Activated T-cell treated with anti-CD3 and anti-CD28 coated beads, Interleukin-2, amount 50 U/mL, for 24 hours (primary cell): ENCODE data around the gene OR51L1.

Experiments used
- DNase-seq: peaks from one replicate; pipeline ENCODE4 v3.0.0-alpha.2; 2020
- H3K27ac Mint-ChIP-seq: 2 replicates; pipeline ENCODE4 v1.8.0; 2020; ENCODE audit warnings: mild to moderate bottlenecking, mixed read lengths
- H3K27me3 Mint-ChIP-seq: 2 replicates; pipeline ENCODE4 v1.8.0; 2020; ENCODE audit warnings: mixed read lengths
- H3K36me3 Mint-ChIP-seq: 2 replicates; pipeline ENCODE4 v1.8.0; 2020; ENCODE audit warnings: low read depth, mixed read lengths
- H3K4me1 Mint-ChIP-seq: 2 replicates; pipeline ENCODE4 v1.8.0; 2020; ENCODE audit warnings: low read depth, mixed read lengths
- H3K4me3 Mint-ChIP-seq: 2 replicates; pipeline ENCODE4 v1.8.0; 2020; ENCODE audit warnings: mild to moderate bottlenecking, moderate library complexity, mixed read lengths
- H3K9me3 Mint-ChIP-seq: 2 replicates; pipeline ENCODE4 v1.8.0; 2020; ENCODE audit warnings: mixed read lengths

Gene OR51L1

DNA sequence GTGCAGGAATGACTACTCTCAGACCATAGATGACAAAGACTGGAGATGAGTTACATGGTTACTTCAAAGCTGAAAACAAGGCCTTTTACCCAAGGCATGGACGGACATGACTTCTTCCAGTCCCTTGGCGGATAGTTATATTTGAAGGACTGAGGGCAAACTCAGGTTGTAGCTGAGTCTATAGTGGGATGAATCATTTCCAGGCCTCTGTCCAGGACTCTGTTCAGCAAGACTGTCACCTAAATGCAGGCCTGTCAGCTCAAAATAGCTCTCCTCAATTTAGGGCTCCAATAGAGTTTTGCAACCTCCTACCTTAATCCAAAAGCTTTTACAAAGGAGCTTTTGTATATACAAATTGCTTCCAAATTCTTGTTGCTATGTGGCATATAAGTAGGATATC, 27.3 kb downstream of the OR51L1 start:
- no peaks in the 10 kb centered on the region for H3K4me1 Mint-ChIP-seq
- H3K36me3 Mint-ChIP-seq: no peaks in the 10 kb centered on the region
- H3K4me3 Mint-ChIP-seq: no peak overlapping the region
- H3K9me3 Mint-ChIP-seq: peaks cover 17% of the 10 kb centered on the region
- no peak overlapping the region for H3K27ac Mint-ChIP-seq
- H3K27me3 Mint-ChIP-seq: no peaks in the 10 kb centered on the region
- no peak for DNase-seq

DNA sequence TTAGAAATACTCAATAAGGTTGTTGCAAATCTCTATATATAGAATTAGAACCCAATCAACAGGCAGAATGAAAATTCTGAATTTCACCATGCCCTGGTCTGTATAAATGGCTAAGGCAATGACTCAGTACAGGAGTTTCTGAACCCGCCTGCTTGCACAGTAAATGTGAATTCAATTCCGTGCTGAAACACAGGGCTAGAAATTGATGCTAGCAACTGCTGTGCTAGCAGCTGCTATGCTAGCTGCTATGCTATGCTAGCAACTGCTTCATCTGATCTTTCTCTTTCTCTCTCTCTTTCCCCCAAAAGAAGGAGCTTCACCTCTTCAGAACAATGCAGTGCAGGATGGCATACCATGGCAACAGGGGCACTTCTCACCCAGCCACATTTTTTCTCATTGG, 42.0 kb downstream of the OR51L1 start:
- H3K9me3 Mint-ChIP-seq: no peaks in the 10 kb centered on the region
- no peak for DNase-seq
- no peaks in the 10 kb centered on the region for H3K4me1 Mint-ChIP-seq
- no peak overlapping the region for H3K27ac Mint-ChIP-seq
- H3K4me3 Mint-ChIP-seq: no peak overlapping the region
- no peaks in the 10 kb centered on the region for H3K27me3 Mint-ChIP-seq
- H3K36me3 Mint-ChIP-seq: no peaks in the 10 kb centered on the region

DNA sequence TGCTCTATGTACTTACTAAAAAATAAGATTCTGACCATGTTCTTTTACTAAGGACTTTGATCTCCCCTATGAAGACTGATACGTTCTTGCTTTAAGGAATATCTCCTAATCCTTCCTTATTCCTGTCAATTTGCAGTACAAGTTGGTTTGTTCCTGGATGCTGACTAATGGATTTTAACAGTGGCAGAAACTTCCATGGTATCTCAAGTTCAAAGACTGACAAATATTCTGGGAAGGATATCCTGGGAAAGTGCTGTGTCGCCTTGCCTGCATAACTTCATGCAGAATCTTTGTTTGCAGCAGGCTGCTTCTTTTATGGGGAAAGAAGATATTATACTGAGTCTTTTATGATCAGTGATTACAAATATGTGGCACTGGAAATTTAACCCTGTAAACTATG, 43.3 kb downstream of the OR51L1 start:
- no peak overlapping the region for H3K27ac Mint-ChIP-seq
- no peaks in the 10 kb centered on the region for H3K36me3 Mint-ChIP-seq
- DNase-seq: no peak
- H3K9me3 Mint-ChIP-seq: no peaks in the 10 kb centered on the region
- no peaks in the 10 kb centered on the region for H3K4me1 Mint-ChIP-seq
- no peaks in the 10 kb centered on the region for H3K27me3 Mint-ChIP-seq
- H3K4me3 Mint-ChIP-seq: no peak overlapping the region

DNA sequence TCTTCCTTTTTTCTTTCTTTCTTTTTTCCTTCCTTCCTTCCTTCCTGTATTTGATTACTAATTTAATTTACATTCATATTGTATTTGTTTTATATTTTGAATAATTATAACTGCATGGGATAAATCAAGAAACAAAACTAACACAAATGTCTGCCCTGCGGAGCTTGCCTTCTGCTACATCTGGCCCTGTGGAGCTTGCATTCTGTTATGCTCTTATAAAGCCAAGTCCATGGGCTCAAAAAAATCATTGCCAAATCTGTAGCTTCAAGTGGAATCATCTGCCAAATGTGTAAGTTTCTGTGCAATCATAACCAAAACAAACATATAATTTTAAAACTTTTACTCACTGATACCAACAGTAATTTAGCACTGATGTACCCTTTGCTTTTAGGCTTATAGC, 43.7 kb downstream of the OR51L1 start:
- Mint-ChIP-seq H3K36me3 (no peaks in the 10 kb centered on the region), H3K27ac (no peak overlapping the region), H3K27me3 (no peaks in the 10 kb centered on the region), H3K4me1 (no peaks in the 10 kb centered on the region), H3K4me3 (no peak overlapping the region), H3K9me3 (no peaks in the 10 kb centered on the region)
- no peak for DNase-seq

DNA sequence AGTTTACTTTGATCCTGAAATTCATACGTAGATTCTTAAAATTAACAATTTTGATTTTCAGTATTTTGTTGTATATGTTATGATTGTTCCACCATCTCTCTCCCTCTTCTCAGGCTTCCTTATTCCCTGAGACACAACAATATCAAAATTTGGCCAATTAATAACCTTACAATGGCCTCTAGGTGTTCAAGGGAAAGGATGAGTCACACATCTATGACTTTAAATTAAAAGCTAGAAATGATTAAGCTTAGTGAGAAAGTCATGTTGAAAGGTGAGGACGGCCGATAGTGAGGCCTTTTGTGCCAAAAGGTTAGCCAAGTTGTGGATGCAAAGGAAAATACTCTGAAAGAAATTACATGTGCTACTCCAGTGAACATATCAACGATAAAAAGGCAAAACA, 46.2 kb downstream of the OR51L1 start:
- no peak overlapping the region for H3K4me3 Mint-ChIP-seq
- no peaks in the 10 kb centered on the region for H3K9me3 Mint-ChIP-seq
- no peaks in the 10 kb centered on the region for H3K27me3 Mint-ChIP-seq
- H3K4me1 Mint-ChIP-seq: no peaks in the 10 kb centered on the region
- no peaks in the 10 kb centered on the region for H3K36me3 Mint-ChIP-seq
- H3K27ac Mint-ChIP-seq: no peak overlapping the region
- DNase-seq: no peak

DNA sequence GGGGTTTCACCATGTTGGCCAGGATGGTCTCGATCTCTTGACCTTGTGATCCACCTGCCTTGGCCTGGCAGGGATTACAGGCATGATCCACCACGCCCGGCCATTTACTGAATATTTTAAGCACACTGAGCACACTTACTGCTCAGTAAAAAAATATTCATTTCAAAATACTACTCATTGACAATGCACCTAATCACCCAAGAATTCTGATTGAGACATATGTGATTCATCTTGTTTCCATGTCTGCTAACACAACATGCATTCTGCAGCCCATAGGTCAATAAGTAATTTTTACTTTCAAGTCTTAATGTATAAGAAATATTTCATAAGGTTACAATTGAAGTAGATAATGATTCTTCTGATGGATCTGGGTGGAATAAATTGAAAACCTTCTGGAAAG, 47.4 kb downstream of the OR51L1 start:
- Mint-ChIP-seq H3K27ac (no peak overlapping the region), H3K27me3 (no peaks in the 10 kb centered on the region), H3K4me1 (no peaks in the 10 kb centered on the region), H3K36me3 (no peaks in the 10 kb centered on the region), H3K4me3 (no peak overlapping the region), H3K9me3 (no peaks in the 10 kb centered on the region)
- DNase-seq: no peak

DNA sequence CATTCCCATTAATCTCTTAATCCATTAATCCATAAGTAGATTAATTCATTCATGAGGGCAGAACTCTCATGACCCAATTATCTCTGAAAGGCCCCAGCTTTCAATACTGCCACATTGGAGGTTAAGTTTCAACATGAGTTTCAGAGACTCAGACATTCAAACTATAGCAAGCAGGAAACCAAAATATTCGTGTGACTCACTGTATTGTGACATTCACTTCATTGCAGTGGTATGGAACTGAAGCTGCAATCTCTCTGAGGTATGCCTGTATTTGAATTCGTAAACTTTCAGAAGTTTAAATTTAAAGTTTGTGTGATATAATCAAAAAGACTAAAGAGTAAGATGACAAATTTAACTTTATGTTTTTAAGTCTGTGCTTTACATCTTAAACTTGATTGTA, 48.7 kb downstream of the OR51L1 start:
- H3K27ac Mint-ChIP-seq: no peak overlapping the region
- H3K4me3 Mint-ChIP-seq: no peak overlapping the region
- no peaks in the 10 kb centered on the region for H3K36me3 Mint-ChIP-seq
- H3K4me1 Mint-ChIP-seq: no peaks in the 10 kb centered on the region
- DNase-seq: no peak
- H3K27me3 Mint-ChIP-seq: no peaks in the 10 kb centered on the region
- no peaks in the 10 kb centered on the region for H3K9me3 Mint-ChIP-seq

DNA sequence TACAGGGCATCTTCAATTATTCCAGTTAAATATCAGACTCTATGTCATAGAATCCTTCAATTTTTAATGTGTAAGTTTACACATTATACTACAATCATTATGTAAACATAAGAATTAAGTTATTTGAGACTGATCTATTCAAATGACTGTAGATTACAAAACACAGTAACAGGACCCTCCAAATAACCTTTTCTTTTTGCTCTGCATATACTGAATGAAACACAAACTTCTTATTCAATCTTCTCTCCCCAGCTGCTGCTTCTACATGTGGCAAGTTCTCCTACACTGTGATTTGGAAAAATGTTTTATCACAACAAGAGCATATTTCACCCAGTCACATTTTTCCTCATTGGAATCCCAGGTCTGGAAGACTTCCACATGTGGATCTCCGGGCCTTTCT, 51.6 kb downstream of the OR51L1 start, which contains the start of gene OR52J3:
Gene OR52J3, plus strand, starts transcription at position 301 of the 400 bp plus-strand sequence. Its CDS starts 0 bp downstream, at position 301.
- H3K4me1 Mint-ChIP-seq: no peaks in the 10 kb centered on the region
- H3K9me3 Mint-ChIP-seq: no peaks in the 10 kb centered on the region
- H3K4me3 Mint-ChIP-seq: no peak within 1 kb of the TSS
- no peak for DNase-seq
- H3K27ac Mint-ChIP-seq: no peak within 1 kb of the TSS
- no peaks in the 10 kb centered on the region for H3K27me3 Mint-ChIP-seq
- no peaks in the 10 kb centered on the region for H3K36me3 Mint-ChIP-seq

DNA sequence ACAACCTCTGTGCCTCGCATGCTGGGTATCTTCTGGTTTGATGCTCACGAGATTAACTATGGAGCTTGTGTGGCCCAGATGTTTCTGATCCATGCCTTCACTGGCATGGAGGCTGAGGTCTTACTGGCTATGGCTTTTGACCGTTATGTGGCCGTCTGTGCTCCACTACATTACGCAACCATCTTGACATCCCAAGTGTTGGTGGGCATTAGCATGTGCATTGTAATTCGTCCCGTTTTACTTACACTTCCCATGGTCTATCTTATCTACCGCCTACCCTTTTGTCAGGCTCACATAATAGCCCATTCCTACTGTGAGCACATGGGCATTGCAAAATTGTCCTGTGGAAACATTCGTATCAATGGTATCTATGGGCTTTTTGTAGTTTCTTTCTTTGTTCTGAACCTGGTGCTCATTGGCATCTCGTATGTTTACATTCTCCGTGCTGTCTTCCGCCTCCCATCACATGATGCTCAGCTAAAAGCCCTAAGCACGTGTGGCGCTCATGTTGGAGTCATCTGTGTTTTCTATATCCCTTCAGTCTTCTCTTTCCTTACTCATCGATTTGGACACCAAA, 52.2 kb downstream of the OR51L1 start:
- DNase-seq: no peak
- no peaks in the 10 kb centered on the region for H3K4me1 Mint-ChIP-seq
- H3K27me3 Mint-ChIP-seq: no peaks in the 10 kb centered on the region
- no peaks in the 10 kb centered on the region for H3K9me3 Mint-ChIP-seq
- no peak overlapping the region for H3K27ac Mint-ChIP-seq
- H3K4me3 Mint-ChIP-seq: no peak overlapping the region
- H3K36me3 Mint-ChIP-seq: no peaks in the 10 kb centered on the region
